ENCODE data around the gene MSL1. TPM values are rescaled to one million over a fixed set of nuclear protein-coding genes. Genes with fewer than 3 reads are reported as not detected.
A peak's percentile ranks its signal among the peaks of the same experiment; 100 is the strongest.

MSL1 gene
- total RNA-seq, 1 donor from 2014 or later, result 27.1 TPM

DNA sequence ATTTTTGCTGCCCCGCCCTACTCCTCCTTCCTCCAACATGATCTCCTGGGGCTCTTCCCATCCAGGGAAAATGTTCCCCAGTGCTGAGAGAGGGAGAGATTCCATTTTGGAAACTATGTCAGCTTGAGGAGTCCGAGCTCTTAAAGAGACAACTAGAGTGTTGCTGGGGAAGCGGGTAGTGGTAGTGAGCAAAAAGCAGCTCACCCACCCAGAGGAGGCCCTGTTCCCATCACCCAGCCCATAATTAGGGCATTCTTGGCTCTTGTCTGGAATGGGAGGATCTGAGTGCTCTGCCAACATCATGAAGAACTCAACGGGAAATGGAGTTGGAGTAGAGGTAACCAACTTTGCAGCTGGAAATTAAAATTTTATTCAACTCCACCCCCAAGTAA is 9.1 kb upstream of the MSL1 start:
- TF ChIP-seq, protein P1, sequence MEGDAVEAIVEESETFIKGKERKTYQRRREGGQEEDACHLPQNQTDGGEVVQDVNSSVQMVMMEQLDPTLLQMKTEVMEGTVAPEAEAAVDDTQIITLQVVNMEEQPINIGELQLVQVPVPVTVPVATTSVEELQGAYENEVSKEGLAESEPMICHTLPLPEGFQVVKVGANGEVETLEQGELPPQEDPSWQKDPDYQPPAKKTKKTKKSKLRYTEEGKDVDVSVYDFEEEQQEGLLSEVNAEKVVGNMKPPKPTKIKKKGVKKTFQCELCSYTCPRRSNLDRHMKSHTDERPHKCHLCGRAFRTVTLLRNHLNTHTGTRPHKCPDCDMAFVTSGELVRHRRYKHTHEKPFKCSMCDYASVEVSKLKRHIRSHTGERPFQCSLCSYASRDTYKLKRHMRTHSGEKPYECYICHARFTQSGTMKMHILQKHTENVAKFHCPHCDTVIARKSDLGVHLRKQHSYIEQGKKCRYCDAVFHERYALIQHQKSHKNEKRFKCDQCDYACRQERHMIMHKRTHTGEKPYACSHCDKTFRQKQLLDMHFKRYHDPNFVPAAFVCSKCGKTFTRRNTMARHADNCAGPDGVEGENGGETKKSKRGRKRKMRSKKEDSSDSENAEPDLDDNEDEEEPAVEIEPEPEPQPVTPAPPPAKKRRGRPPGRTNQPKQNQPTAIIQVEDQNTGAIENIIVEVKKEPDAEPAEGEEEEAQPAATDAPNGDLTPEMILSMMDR (IDR thresholded peaks at IDR 0.05; ENCODE audit: insufficient read depth, low read length, severe bottlenecking), result no peak
- no peak overlapping the region for H3K4me3 ChIP-seq (ENCODE audit: low read depth, low read length)
- DNase-seq (ENCODE audit: low read depth) (no peak), FAIRE-seq (no peak)
- no peaks in the 10 kb centered on the region for H3K27me3 ChIP-seq (ENCODE audit: control insufficient read depth, insufficient read depth, low read length)
- no peaks in the 10 kb centered on the region for H3K36me3 ChIP-seq (ENCODE audit: control insufficient read depth, insufficient read depth, low read length)

DNA sequence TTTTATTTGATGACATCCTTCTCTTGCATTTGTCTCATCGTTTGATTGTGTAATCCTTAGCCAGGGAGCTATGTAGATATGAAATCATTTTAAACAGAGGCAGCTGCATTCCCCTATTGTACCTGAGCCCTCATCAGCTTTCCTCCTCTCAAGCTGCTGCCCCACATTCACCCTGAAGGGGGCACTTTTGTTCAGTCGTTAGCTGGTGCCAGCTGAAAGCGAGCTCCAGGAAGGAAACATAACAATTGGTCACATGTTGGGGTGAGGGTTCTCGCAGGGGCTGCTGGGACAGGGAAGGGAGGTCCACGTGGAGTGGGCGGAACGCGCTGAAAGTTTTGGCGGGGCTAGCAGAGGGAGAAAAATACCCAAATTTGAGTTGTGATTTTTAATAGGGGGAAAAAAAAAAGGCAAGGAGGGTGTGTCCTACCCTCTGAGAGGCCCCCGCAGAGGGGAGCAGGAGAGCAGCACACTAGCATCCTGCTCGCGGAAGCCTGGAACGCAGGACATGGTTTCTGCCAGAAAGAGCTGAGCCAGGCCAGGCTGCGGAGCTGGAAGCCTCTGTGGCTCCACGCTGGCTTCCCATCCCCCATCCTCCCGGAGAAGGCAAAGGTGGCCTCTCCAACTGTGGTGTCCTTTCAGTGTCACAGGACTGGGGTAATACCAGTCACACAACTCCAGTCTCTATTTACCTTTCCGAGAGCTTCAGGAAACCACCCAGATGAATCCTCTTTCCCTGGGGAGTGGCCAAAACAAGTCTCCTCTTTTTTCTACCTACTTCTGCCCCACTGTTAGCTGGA is 8.5 kb upstream of the MSL1 start:
- FAIRE-seq, result no peak
- peak; percentile 92 for DNase-seq (ENCODE audit: low read depth)
- no peaks in the 10 kb centered on the region for H3K36me3 ChIP-seq (ENCODE audit: control insufficient read depth, insufficient read depth, low read length)

DNA sequence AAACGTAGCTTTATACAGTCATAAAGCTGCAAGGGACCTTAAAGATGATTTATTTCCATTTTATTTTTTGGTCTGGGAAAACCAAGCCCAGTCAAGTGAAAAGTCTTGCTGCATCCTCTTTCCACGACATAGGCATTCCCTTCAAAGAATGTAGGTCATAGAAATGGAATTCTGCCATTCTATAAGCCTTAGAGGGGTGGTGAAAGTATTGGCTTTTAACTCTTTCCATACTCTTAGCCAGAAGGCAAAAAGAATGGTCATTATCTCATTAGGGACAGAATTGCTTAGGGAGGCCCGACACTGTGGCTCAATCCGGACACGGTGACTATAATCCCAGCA is 7.9 kb upstream of the MSL1 start:
- FAIRE-seq (no peak), DNase-seq (ENCODE audit: low read depth) (no peak)
- Histone ChIP-seq H3K27me3 (ENCODE audit: control insufficient read depth, insufficient read depth, low read length) (no peaks in the 10 kb centered on the region), H3K4me3 (ENCODE audit: low read depth, low read length) (peak overlapping the region; percentile 41), H3K36me3 (ENCODE audit: control insufficient read depth, insufficient read depth, low read length) (no peaks in the 10 kb centered on the region)
- TF ChIP-seq, protein P1 (IDR thresholded peaks at IDR 0.05; ENCODE audit: insufficient read depth, low read length, severe bottlenecking), result no peak

More for the DNA sequence above, 8.5 kb upstream of the MSL1 start:
- TF ChIP-seq, protein P1 (IDR thresholded peaks at IDR 0.05; ENCODE audit: insufficient read depth, low read length, severe bottlenecking), result peak; percentile 79
- H3K27me3 ChIP-seq (ENCODE audit: control insufficient read depth, insufficient read depth, low read length), result no peaks in the 10 kb centered on the region
- peak overlapping the region; percentile 41 for H3K4me3 ChIP-seq (ENCODE audit: low read depth, low read length)

DNA sequence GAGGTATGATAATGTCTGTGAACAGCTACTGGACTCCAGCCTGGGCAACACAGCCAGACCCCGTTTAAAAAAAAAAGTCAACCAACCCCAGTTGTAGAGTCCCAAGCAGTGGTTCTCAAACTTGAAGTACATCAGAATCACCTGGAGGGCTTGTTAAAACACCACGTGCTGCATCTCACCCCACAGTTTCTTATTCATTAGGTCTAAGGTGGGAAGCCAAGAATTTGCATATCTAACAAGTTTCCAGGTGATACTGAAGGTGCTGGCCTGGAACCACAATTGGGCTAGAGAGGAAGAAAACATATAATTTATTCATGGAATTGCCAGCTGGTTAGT is 6.7 kb upstream of the MSL1 start:
- Histone ChIP-seq H3K36me3 (ENCODE audit: control insufficient read depth, insufficient read depth, low read length) (no peaks in the 10 kb centered on the region), H3K4me3 (ENCODE audit: low read depth, low read length) (no peak overlapping the region), H3K27me3 (ENCODE audit: control insufficient read depth, insufficient read depth, low read length) (no peaks in the 10 kb centered on the region)
- TF ChIP-seq, protein P1 (IDR thresholded peaks at IDR 0.05; ENCODE audit: insufficient read depth, low read length, severe bottlenecking), result no peak
- DNase-seq (ENCODE audit: low read depth) (no peak), FAIRE-seq (no peak)

DNA sequence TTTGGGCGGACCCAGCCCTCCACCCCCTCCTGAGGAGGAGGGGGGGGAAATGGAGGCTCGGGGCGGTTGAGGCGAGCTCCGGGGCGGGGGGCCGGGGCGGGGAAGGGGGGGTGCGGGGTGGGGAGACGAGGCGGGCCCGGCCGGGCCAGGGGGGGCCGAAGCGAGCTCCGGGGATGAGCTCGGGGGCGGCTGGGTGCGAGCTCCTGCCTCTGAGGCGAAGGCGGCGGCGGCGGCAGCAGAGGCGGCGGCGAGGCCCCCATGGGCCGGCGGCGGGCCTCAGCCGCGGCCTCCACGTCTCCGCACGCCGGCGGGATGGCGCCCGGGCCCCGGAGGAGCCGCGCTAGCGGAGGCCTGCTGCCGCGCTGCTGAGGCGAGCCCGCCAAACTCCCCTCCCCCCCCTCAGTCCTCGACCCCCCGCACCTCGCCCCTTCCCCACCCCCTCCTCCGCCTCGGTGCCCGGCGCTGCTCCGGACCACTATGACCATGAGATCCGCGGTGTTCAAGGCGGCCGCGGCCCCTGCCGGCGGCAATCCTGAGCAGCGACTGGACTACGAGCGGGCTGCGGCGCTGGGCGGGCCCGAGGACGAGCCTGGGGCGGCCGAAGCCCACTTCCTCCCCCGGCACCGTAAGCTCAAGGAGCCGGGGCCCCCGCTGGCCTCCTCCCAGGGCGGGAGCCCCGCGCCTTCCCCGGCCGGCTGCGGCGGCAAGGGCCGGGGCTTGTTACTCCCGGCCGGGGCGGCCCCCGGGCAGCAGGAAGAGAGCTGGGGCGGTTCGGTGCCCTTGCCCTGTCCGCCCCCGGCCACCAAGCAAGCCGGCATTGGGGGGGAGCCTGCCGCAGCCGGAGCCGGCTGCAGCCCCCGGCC is 596 bp downstream of the MSL1 start:
- Histone ChIP-seq H3K36me3 (ENCODE audit: control insufficient read depth, insufficient read depth, low read length) (peaks cover 9% of the 10 kb centered on the region), H3K4me3 (ENCODE audit: low read depth, low read length) (peak overlapping the region; percentile 84), H3K27me3 (ENCODE audit: control insufficient read depth, insufficient read depth, low read length) (no peaks in the 10 kb centered on the region)
- DNase-seq (ENCODE audit: low read depth), result no peak
- no peak for FAIRE-seq
- TF ChIP-seq, protein P1 (IDR thresholded peaks at IDR 0.05; ENCODE audit: insufficient read depth, low read length, severe bottlenecking), result peak; percentile 40

All from bronchial epithelial cell (primary cell).